ENCODE results near the gene RTN4IP1.

The RTN4IP1 gene

GRCh38 chr6:106539936-106540335 is 89.4 kb downstream of the RTN4IP1 start:
- Histone ChIP-seq H3K79me2 (ENCODE audit: insufficient read depth, low read length) (no peaks in the 10 kb centered on the region), H3K9me3 (ENCODE audit: low read length) (no peaks in the 10 kb centered on the region), H2AFZ (ENCODE audit: low read length) (no peak overlapping the region), H3K4me1 (ENCODE audit: insufficient read depth, low read length, severe bottlenecking) (peaks cover 13% of the 10 kb centered on the region), H3K36me3 (ENCODE audit: insufficient read depth, low read length) (peaks cover 34% of the 10 kb centered on the region), H3K4me3 (ENCODE audit: low read depth, low read length, poor library complexity, severe bottlenecking) (no peak overlapping the region), H4K20me1 (ENCODE audit: insufficient read depth, low read length) (no peaks in the 10 kb centered on the region), H3F3A (ENCODE audit: insufficient read depth, low read length) (no peaks in the 10 kb centered on the region), H3K27me3 (ENCODE audit: insufficient read depth, low read length) (no peaks in the 10 kb centered on the region), H3K9me2 (ENCODE audit: low read depth, low read length) (no peaks in the 10 kb centered on the region), H3K4me2 (ENCODE audit: low read length) (no peak overlapping the region; the same call in 1 of the 2 replicates), H3K27ac (ENCODE audit: low read depth, low read length, poor library complexity, severe bottlenecking) (no peak overlapping the region), H3K9ac (ENCODE audit: low read length) (peak overlapping the region; percentile 25; the same call in 1 of the 2 replicates)
- TF ChIP-seq CTCF (IDR thresholded peaks at IDR 0.05; ENCODE audit: low read length) (no peak), EZH2 (IDR thresholded peaks at IDR 0.05; ENCODE audit: borderline replicate concordance, low read length) (no peak)

GRCh38 chr6:106538145-106538544 is 91.2 kb downstream of the RTN4IP1 start:
- Histone ChIP-seq H3K79me2 (ENCODE audit: insufficient read depth, low read length) (no peaks in the 10 kb centered on the region), H3K4me1 (ENCODE audit: insufficient read depth, low read length, severe bottlenecking) (peaks cover 13% of the 10 kb centered on the region), H3K9me3 (ENCODE audit: low read length) (no peaks in the 10 kb centered on the region), H3K4me3 (ENCODE audit: low read depth, low read length, poor library complexity, severe bottlenecking) (no peak overlapping the region), H2AFZ (ENCODE audit: low read length) (no peak overlapping the region), H3K9me2 (ENCODE audit: low read depth, low read length) (no peaks in the 10 kb centered on the region), H3F3A (ENCODE audit: insufficient read depth, low read length) (no peaks in the 10 kb centered on the region), H3K27ac (ENCODE audit: low read depth, low read length, poor library complexity, severe bottlenecking) (no peak overlapping the region), H4K20me1 (ENCODE audit: insufficient read depth, low read length) (no peaks in the 10 kb centered on the region), H3K27me3 (ENCODE audit: insufficient read depth, low read length) (no peaks in the 10 kb centered on the region), H3K36me3 (ENCODE audit: insufficient read depth, low read length) (peaks cover 25% of the 10 kb centered on the region), H3K4me2 (ENCODE audit: low read length) (no peak overlapping the region), H3K9ac (ENCODE audit: low read length) (no peak overlapping the region)
- TF ChIP-seq EZH2 (IDR thresholded peaks at IDR 0.05; ENCODE audit: borderline replicate concordance, low read length) (no peak), CTCF (IDR thresholded peaks at IDR 0.05; ENCODE audit: low read length) (no peak)

- H3K9me3 ChIP-seq (ENCODE audit: low read length), result no peaks in the 10 kb centered on the region
- H3K9ac ChIP-seq (ENCODE audit: low read length), result no peak overlapping the region
- no peaks in the 10 kb centered on the region for H4K20me1 ChIP-seq (ENCODE audit: insufficient read depth, low read length)
- H2AFZ ChIP-seq (ENCODE audit: low read length), result no peak overlapping the region
- peaks cover 29% of the 10 kb centered on the region for H3K36me3 ChIP-seq (ENCODE audit: insufficient read depth, low read length)
- no peaks in the 10 kb centered on the region for H3F3A ChIP-seq (ENCODE audit: insufficient read depth, low read length)
- no peaks in the 10 kb centered on the region for H3K27me3 ChIP-seq (ENCODE audit: insufficient read depth, low read length)
- H3K4me2 ChIP-seq (ENCODE audit: low read length), result no peak overlapping the region
- no peaks in the 10 kb centered on the region for H3K9me2 ChIP-seq (ENCODE audit: low read depth, low read length)
- no peak for TF ChIP-seq EZH2 (IDR thresholded peaks at IDR 0.05; ENCODE audit: borderline replicate concordance, low read length)
- no peak for TF ChIP-seq CTCF (IDR thresholded peaks at IDR 0.05; ENCODE audit: low read length)
- no peaks in the 10 kb centered on the region for H3K79me2 ChIP-seq (ENCODE audit: insufficient read depth, low read length)
- H3K4me1 ChIP-seq (ENCODE audit: insufficient read depth, low read length, severe bottlenecking), result peaks cover 13% of the 10 kb centered on the region
- H3K27ac ChIP-seq (ENCODE audit: low read depth, low read length, poor library complexity, severe bottlenecking), result no peak overlapping the region
- no peak overlapping the region for H3K4me3 ChIP-seq (ENCODE audit: low read depth, low read length, poor library complexity, severe bottlenecking)
Observed at GRCh38 chr6:106537662-106538061, 91.6 kb downstream of the RTN4IP1 start.
